ENCODE measurements around the gene UFD1.

- TF ChIP-seq, protein P1, sequence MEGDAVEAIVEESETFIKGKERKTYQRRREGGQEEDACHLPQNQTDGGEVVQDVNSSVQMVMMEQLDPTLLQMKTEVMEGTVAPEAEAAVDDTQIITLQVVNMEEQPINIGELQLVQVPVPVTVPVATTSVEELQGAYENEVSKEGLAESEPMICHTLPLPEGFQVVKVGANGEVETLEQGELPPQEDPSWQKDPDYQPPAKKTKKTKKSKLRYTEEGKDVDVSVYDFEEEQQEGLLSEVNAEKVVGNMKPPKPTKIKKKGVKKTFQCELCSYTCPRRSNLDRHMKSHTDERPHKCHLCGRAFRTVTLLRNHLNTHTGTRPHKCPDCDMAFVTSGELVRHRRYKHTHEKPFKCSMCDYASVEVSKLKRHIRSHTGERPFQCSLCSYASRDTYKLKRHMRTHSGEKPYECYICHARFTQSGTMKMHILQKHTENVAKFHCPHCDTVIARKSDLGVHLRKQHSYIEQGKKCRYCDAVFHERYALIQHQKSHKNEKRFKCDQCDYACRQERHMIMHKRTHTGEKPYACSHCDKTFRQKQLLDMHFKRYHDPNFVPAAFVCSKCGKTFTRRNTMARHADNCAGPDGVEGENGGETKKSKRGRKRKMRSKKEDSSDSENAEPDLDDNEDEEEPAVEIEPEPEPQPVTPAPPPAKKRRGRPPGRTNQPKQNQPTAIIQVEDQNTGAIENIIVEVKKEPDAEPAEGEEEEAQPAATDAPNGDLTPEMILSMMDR (IDR thresholded peaks at IDR 0.05) = no peak
- no peak for TF ChIP-seq POLR2A (IDR thresholded peaks at IDR 0.05)
Measured at GRCh38 chr22:19476023-19476422, 3.0 kb downstream of the UFD1 start.

Data from Peyer's patch (tissue), 4 donors.